HCEC 1CT (cell line): ENCODE results near the gene CISD3.
A peak's percentile ranks its signal among the peaks of the same experiment; 100 is the strongest.

Experiments used
- DNase-seq: peaks from one replicate; pipeline ENCODE4 v3.0.0-alpha.2; 2017

The CISD3 gene, protein sequence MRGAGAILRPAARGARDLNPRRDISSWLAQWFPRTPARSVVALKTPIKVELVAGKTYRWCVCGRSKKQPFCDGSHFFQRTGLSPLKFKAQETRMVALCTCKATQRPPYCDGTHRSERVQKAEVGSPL

GRCh38 chr17:38729886-38730525 lies at the start of gene CISD3:
CISD3 (plus strand) TSS chr17:38730341; CDS start chr17:38730359, 18 bp downstream.
- DNase-seq: peak; percentile 85

GRCh38 chr17:38681096-38681495 lies 49.0 kb upstream of the CISD3 start:
- no peak for DNase-seq

GRCh38 chr17:38685491-38685890 lies 44.6 kb upstream of the CISD3 start:
- no peak for DNase-seq

GRCh38 chr17:38687286-38687685 lies 42.9 kb upstream of the CISD3 start:
- DNase-seq: peak; percentile 75

DNA sequence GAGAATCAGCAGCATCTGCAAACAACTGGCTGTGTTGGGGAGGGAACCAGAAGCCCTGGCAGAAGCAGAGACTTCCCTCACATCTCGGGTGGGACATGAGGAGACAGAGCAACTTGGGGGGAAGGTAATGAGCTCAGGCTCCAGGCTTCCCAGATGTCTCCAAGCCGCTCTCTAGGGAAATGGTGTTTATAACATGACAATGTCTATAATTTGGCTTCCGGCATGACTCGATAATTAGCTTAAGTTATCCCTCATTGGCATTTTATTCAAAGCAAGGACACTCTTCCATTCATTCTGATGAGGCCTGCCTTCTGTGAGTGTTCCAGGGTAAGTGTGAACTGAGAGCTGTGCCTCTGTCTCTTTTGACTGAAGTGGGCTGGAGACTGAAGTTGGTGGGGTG lies 39.8 kb upstream of the CISD3 start:
- DNase-seq: no peak

- DNase-seq: no peak
Observed at GRCh38 chr17:38691154-38691553, 39.0 kb upstream of the CISD3 start.

DNA sequence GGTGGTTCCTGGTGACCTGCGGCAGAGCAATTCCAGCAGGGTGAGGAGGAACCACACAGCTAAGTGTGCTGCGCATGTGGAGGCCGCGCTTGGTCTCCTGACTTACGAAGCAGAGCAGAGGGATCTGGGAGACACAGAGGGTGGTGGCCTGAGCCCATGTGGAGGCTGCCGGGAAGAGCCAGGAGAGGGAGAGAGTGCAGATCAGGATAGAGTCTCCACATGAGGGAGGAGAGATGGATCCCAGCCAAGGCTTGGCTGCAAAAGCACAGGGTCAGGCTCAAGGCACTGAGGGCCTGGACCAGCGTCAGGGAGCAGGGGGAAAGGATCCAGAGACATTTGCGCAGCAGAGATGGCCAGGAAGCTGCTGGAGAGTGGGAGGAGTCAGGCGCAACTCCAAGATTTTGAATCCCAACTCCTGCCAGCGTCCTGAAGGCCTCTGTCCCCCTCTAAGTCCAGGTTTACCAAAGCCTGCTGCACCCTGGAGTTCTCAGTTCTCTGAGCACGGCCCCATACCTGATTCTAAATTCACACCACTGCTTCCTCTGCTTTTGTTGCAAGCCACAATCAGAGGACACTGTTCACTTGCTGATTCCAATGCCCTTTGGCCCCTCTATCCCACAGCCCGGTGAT lies 36.3 kb upstream of the CISD3 start:
- DNase-seq: peak; percentile 10

- DNase-seq: no peak
Observed at GRCh38 chr17:38697061-38697820, 32.9 kb upstream of the CISD3 start.

DNA sequence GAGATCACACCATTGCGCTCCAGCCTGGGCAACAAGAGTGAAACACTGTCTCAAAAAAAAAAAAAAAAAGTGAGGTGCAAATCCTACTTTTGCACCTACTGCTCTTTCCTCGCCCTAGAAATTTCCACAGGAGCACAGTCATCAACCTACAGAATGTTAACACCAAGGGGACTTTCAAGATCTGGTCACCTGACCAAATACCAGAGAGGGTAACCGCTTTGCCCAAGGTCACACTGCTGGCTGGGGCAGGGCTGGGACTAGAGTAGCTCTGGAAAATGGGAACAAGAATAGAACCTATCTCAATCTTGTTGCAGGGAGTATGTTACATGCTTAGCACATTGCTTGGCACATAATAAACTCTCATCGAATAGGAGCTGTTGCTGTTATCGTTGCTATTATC lies 31.4 kb upstream of the CISD3 start:
- DNase-seq: no peak

- peak; percentile 7 for DNase-seq
Observed at GRCh38 chr17:38701504-38702165, 28.5 kb upstream of the CISD3 start.

DNA sequence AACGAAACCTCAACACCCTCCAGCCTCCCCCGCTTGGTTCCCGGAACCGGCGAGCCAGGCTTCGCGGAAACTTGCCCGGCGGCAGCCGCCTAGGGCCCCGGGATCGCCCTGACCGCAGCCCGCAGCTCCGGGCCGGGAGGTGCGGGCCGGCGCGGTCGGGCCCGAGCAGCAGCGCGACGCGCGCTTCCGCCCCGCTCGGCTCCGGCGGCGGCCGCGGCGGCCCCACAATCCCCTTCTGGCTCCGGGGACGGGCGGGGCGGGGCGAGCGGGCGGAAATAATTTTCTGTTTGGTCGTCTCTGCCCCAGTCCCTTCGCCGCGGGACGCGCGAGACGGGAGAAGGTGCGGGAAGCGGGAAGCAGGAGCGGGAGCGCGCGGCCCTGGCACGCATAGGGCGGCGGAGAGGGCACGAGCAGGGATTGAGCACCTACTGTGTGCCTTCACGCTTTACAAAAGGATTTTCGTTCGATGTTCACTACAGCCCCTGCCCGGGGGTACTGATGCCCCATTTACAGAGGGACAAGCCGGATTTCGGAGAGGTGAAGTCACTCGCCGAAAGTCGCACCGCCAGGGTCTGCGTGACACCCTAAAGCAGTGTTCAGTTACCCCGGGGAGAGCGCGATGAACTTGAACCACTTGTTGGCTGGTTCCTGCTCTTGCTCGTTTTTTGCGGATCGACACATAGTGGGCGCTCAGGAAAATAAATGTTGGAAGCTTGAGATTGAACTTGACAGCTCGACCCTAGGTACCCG lies 27.8 kb upstream of the CISD3 start:
- peak; percentile 85 for DNase-seq

DNA sequence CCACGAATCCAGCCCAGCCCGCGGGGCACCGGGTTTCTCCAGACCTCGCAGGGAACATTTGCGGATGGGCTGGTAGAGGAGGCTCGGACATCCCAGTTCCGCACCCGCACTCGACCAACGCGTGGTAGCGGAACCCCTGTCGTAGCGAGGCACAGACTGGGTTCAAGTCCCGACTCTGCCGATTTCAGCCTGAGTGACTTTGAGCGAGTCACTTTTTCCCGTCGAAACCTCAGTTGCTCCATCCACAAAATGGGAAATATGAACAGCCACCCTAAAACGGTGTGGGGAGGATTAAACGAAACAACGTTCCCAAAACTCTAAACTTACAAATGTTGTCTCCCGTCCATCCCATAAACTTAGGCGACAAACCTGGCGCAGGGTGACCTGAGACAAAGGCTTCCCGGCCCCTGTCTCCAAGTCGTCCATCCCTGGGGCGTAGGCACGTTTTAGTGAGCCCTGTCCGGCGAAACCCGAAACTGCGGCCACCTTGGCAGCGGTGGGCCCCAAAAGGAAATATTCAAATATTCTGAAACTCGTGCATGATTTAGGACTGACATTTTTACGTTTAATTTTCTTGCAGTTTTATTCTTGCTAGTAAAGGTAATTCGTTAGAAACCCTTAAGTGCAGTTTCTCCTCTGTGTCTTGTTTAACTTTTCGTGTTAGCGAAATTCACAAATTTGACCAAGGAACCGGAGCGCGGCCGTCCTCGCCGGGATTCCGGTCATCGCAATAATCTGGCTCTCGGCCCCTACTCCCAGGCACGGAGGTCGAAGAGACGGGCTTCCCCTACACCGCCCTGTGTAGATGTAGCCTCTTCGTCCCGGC lies 27.0 kb upstream of the CISD3 start:
- DNase-seq: no peak

GRCh38 chr17:38703742-38704605 lies 26.2 kb upstream of the CISD3 start:
- DNase-seq: peak; percentile 32

DNA sequence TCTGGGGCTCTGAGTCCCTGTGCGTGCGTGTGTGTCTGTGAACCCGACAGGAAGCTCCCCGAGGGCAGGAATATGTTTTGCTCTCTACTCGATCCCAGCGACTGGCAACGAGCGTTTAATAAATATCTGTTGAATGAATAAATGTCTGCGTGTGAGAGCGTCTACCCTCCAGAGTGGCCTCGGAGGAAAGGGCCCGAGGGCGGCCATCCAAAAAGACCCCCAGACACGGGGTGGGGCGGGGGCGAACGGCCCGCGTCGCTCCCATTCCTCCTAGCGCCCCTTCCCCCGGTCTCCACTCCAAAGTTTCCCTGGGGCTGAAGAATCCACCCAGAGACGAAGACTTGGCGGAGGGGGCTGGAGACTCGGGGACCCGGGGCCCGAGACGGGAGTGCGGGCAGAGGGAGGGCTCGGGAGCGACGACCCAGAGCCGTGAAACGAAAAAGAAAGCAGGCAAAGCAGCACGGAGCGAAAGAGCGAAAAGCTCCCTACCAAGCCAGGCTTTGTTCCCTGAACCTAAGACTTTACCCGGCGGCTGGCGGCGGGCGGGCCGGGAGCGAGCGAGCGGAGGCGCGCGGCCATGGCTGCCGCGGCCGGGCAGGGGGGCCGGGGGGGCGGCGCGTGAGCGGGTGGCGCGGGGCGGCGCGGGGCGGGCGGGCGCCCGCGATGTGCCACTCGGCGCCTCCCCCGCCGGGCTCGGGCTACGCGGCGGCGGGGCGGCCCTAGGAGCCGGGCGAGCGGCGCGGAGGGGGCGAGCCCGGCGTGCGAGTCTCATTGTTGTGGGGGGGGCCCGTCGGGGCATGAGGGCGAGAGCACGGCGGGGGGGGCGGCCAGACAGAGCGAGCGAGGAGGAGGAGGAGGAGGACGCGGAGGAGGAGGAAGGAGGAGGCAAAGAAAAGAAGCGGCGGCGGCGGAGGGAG lies 25.3 kb upstream of the CISD3 start, which contains the start of gene MLLT6:
MLLT6 (plus strand) TSS at position 668 of the 917 bp plus-strand sequence. CDS start 360 bp downstream, outside the sequence.
- peak; percentile 83 for DNase-seq

GRCh38 chr17:38705523-38705802 lies 24.7 kb upstream of the CISD3 start:
- DNase-seq: no peak

GRCh38 chr17:38705803-38706504 lies 24.2 kb upstream of the CISD3 start:
- no peak for DNase-seq

DNA sequence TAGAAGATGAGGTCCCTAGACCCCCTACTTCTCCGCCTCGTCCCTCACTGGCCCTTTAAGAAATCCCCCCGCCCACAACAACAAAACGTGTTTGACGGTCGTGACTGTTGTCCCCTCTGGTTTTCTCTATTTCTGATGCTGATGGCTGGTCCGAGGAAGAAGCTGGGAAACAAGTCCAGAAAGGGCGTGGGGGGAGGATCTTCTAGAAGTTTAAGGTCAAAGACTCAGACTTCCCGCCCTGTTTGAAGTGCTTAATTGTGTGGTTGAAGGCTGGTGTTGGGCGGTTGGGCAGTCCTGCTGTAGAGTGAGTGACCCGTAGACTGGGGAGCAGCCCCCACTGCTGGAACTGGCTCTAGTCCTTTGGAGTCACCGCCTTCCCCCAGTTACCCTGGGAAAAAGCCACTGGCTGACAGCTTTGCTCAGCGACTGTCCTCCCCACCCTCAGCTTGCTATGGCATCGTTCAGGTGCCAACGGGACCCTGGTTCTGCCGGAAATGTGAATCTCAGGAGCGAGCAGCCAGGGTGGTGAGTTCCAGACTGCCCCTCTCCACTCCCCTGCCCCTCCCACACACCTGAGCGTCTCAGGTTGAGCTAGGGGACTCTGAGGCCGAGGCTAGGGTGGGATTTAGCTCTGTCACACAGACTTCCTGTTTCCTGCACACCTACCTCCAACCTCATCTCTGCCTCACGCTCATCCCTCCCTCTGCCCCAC lies 23.5 kb upstream of the CISD3 start:
- no peak for DNase-seq
